Umbilical cord (tissue), 2 donors: Measurements from ENCODE around the gene DUXA. TPM values are rescaled to one million over a fixed set of nuclear protein-coding genes. Genes with fewer than 3 reads are reported as not detected.
A peak's percentile ranks its signal among the peaks of the same experiment; 100 is the strongest.
"Not testable (repeated sequence)": the region's sequence is repeated elsewhere in the genome, so short reads cannot be mapped to it uniquely, and the experiment has no call there.

ENCODE experiments used
- DNase-seq: peaks from one replicate; pipeline ENCODE4 v3.0.0-alpha.2; 2015; ENCODE audit warnings: low spot score
- total RNA-seq: library from RNA; depleted of rRNA; stranded (reverse); fragments of >200 nt; gene quantifications from one replicate; pipeline ENCODE4 v1.2.3, GENCODE V29; 2014; ENCODE audit warnings: low replicate concordance; ENCODE audit not compliant: insufficient read depth

DUXA gene
- total RNA-seq = not detected

DNA sequence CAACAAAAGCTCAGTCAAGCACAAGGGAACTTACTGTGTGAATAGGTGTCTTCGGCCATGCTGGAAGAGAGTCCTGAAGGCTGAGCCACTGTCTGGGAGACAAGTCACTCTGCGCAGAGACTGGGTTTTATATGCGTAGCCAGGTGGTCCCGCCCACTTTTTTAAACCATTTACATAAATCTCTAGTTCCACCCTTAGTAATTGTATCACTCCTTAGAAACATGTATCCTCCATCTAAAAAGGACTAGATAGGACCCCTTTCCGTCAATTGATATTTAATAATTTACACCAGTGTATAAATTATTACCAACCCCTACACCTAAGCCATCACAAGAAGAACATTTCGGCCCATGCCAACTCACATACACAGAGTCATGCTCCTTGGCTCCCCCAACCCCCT is at the start of gene DUXA:
Gene DUXA, minus strand, starts transcription at position 101 of the 400 bp plus-strand sequence. Its CDS starts 42 bp downstream, at position 59.
- no peak for DNase-seq

DNA sequence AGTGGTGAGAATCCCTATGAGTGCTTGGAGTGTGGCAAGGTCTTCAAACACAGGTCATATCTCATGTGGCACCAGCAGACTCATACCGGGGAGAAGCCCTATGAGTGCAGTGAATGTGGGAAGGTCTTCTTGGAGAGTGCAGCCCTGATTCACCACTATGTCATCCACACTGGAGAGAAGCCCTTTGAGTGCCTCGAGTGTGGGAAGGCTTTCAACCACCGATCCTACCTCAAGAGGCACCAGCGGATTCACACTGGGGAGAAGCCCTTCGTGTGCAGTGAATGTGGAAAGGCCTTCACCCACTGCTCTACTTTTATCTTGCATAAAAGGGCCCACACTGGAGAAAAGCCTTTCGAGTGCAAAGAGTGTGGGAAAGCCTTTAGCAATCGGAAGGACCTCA is 44.8 kb upstream of the DUXA start:
- DNase-seq = no peak

DNA sequence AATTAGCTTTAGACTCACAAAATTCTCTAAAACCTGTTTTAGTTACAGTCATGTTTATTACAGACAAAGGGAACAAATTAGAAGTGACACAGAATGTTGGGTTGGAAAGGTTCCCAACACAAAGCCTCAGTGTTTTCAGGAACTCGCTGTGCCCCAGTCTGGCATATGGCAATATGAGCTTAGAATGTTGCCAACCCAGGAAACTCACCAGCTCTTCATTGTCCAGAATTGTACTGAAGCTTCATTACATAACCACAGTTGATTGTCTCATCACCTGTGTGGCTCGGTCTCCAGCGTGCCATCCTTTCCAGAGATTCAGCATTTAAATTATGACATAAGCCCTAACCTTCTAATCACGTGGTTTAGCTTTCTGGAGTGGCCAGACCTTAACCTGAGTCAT is 43.1 kb upstream of the DUXA start:
- DNase-seq = no peak

DNA sequence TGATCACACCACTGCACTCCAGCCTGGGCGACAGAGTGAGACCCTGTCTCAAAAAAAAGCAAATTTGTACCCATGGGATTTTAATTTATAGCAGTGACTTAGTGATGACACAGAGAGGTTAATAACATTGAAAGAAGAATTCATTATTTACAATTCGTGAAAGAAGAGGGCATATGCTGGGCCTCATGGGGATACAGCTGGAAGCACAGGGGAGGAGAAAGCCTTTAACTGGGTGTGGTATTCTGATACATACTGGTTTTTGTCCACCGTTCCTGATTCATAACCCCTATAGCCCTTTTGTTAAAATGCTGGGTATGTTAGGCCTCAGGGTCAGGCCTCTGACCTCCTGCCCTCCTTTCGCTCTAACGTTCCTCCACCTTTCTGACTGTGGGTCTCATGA is 34.9 kb upstream of the DUXA start:
- no peak for DNase-seq

DNA sequence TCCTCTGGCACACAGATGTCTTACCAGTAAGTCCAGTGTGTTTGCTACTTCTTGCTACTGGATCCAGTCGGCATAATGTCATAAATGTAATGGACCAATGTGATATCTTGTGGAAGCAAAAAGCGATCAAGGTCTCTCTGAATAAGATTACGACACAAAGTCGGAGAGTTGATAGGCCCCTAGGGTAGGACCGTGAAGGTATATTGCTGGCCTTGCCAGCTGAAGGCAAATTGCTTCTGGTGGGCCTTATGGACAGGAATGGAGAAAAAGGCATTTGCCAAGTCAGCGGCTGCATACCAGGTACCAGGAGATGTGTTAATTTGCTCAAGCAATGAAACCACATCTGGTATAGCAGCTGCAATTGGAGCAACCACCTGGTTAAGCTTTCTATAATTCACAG is 30.6 kb upstream of the DUXA start:
- DNase-seq = not testable (repeated sequence)

DNA sequence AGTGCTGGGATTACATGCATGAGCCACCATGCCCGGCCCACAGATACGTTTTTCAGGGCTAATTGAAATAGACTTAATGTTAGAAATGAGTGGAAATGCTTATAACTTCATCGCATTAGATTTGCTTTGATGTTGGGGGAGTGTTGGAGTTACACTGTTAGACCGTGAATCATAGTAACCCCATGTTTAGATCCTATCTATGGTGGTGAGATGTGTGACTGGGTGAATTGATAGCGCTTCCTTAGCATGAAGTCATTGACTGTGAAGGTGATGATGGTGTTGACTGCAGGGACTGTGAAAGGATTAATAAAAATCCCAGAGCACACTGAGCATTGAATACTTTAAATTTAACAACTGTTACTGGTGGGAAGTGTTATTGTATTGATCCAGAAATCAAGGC is 25.7 kb upstream of the DUXA start:
- DNase-seq = no peak

DNA sequence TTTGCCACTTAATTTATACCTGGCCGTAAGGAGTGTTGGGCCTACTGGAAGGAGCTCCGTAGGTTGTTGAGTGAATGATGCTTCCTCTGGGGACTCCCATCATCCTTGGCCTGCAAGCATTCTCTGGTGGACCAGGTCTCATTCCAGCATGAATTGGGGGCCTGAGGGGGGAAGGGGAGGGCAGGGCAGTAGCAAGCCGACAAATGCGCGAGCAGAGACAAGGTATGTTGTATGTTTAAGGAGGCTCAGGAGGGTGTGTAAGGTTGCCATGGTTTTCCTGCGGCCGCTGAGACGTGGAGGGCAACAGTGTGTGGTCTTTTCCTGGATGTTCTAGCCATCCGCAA is 24.8 kb upstream of the DUXA start:
- DNase-seq = peak; percentile 2

DNA sequence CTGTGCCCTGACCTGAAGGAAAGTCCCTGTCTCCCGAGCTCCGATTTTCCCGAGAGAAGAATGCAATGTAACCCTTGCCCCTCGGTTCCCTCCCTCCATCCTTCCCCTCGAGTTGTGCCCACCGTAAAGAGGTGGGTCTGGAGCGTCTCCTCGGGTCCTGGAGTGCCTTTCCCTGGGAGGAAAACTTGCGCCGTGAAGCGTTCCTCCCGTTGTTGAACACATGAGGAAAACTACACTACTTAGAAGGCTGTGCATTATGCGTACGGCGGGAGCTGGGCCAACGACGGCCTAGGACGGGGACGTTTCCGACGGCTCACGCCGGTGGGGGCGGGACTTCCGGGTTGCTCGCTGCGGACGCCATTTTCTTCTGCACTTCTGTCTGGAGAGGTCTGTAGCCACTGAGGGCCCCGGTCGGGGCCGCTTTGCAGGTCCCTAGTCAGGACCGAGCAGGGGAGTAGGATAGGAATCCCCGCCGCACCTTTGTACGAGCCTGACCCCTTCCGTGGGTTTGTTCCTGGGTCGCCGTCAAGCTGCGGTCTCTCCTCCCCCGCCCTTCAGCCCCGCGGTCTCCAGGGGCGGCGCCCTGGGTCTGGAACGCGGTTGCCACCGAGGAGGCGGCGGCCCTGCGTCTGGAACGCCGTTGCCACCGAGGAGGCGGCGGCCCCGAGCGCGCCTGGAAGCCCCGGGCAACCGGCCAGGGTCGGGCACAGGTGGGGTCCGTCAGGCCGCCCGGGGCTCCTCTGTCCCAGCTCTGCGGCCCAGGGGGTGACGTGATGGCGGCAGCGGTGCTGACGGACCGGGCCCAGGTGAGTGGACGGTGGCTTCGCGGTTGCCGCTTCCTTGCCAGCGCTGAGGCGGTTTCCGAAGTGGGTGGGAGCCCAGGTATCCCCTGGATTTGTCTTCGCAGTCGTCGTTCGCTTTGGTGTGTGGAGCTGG is 24.1 kb upstream of the DUXA start, which contains the start of gene ZNF264:
Gene ZNF264, plus strand, starts transcription at position 360 of the 936 bp plus-strand sequence. Its CDS starts 414 bp downstream, at position 774.
- peak; percentile 93 for DNase-seq

DNA sequence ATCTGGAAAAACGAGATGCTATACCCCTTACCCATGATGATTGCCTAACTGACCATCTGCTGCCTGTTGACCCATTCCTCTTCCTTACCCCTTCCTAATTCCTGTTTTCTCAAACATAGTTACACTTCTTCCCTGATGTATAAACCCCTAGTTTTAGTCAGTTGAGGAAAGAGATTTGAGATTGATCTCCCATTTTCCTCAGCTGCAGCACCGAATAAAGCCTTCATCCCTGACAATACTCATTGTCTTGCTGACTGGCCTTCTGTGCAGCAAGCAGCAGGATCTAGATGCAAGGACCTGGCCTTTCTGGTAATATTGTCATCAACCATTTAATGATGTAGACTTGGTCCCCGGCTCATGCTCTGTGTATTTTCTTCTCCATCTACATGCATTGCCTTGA is 23.0 kb upstream of the DUXA start:
- no peak for DNase-seq

DNA sequence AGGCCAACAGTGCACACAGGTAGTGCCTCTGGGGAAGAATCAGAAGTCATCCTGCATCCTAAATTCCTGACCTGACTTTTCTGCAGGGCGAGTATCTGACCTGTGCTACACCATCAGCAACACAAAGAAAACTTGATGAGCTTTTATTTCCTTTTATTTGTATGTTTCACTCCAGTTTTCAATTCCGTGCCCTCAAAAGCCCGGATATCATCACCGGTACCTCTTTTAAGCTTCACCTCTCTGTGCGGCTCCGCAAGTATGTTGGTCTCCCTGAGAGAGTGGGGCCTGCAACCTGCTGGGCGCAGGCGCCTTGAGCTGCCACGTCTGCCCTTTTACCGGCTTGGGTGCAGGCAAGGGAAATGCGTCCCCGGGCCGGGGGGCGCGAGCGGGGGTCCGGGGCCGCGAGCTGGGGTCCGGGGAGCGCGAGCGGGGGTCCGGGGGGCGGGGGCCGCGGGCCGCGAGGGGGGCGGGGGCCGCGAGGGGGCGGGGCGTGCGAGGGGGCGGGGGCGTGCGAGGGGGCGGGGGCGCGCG is 4.3 kb upstream of the DUXA start:
- peak; percentile 70 for DNase-seq

DNA sequence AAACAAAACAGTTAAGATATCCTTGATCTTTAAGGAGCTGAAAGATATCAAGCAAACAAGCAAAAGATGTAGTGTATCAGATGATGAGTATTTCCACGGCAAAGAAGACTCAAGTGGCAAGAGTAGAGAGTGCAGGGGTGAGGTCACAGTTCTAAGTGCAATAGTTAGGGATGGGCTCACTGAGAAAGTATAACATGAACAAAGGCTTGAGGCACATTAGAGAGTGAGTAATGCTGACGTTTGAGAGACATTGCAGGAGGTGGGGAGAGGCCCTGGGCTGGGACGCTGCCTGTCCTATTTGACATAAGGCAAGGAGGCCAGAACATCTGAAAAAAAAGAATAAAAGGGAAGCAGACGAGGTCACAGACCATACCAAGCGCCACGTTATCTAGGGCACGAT is 1.4 kb downstream of the DUXA start:
- DNase-seq = no peak

DNA sequence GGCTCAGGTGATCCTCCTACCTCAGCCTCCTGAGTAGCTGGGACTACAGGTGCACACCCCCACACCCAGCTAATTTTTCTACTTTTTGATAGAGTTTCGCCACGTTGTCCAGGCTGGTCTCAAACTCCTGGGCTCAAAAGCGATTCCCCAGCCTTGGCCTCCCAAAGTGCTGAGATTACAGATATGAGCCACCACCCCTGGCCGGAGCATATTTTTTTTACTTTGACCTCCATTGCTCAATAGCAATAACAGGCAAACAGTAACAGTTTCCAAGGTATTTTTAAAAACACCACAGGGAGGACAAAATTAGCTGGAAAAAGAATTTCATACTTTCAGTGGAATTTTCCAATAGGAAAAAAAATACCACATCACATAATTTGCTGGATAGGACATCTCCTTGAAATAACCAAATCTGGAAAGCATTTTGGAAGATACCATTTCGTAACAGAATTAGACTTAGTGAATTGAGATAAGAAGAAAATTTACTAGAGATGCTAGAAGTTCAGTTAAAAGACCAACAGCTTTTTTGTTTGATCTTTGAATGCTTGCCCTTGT is 5.2 kb downstream of the DUXA start:
- peak; percentile 13 for DNase-seq

DNA sequence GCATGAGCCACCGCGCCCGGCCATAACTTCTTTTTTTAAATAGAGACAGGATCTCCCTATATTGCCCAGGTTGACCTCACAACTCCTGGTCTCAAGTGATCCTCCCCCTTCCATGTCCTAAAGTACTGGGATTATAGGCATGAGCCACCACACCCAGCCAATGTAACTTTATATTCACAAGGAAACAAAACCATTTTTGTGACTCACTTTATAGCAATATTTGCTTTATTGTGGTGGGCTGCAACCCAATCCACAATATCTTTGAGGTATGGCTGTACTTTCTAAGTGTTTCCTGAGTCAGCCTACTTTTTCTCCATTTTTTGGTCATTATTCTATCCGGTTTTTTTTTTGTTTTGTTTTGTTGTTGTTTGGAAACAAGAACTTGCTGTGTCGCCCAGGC is 14.4 kb downstream of the DUXA start:
- DNase-seq = no peak

DNA sequence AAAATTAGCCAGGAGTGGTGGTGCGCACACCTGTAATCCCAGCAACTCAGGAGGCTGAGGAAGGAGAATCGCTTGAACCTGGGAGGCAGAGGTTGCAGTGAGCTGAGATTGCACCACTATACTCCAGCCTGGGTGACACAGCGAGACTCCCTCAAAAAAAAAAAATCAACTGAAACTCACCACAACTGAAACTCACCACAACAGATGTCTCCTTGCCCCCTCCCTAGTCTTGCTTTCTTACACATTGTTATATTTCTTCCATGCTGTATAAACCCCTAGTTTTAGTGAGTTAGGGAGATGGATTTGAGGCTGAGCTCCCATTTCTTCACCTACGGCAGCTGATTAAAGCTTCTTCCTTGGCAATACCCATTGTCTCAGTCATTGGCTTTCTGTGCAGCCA is 25.6 kb downstream of the DUXA start:
- no peak for DNase-seq

DNA sequence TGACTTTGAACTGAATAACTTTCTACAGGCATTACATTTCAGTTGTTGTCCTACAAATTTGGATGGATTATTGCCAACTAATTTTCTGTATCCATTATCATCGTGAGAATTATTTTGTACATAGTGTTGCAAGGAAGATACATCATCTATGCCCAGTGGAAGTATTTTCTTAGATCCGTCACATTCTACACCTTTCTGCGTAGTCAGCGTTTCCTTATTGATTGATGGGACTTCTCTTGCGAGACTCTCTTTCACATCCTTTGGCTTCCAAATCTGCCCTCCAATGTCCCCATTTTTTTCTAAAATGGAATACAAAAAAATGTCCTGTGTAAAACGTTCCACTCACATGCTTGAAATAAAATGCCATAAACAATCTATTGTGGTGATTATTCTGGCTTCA is 31.5 kb downstream of the DUXA start:
- no peak for DNase-seq

DNA sequence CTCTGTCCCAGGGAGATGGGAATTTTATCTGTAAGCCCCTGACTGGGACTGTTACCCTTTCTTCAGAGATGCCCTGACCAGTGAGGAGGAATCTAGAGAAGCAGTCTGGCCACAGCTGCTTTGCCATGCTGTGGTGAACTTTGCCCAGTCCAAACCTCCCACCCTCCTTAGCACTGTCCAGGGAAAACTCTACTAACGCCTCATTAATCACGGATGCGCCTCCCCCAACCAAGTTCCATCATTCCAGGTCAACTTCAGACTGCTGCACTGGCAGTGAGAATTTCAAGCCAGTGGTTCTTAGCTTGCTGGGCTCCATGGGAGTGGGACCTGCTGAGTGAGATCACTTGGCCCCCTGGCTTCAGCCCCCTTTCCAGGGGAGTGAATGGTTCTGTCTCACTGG is 39.9 kb downstream of the DUXA start:
- not testable (repeated sequence) for DNase-seq

DNA sequence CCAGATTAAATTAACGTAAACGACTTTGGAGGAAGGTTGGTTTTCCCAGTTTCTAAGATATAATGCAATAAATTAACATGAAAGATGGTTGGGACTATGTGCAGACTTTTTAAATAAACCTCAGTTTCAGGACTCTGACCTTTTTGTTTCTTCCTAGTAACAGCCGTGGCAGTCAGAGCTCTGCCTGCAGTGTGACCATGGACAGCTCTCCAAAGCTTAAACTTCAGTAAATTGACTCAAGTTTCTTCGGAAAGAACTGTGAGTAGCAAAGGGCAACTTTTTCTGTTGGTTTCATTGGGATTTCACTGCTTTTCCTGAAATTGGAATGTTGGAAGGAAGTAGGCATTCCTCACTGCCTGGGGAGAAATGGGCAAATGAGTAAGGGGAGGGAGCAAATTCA is 43.4 kb downstream of the DUXA start:
- no peak for DNase-seq

DNA sequence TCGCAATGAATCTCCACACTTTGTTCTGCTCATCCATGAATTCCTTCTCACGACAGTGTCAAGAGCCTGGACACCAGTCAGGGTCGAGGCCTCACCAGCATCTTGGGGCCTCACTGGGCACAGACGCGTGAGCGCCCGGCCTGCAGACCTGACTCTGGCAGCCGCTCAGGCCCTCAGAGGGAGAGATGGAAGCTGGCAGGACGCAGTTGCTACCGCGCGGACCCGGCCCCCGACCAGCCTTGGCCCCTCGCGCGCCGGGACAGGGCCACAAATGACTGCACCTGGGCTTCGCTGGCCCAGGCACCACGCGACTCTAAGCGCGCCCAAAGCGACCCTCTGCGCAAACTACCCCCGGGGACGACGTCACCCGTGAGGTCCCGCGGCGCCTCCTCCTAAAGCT is 48.4 kb downstream of the DUXA start:
- DNase-seq = no peak

DNA sequence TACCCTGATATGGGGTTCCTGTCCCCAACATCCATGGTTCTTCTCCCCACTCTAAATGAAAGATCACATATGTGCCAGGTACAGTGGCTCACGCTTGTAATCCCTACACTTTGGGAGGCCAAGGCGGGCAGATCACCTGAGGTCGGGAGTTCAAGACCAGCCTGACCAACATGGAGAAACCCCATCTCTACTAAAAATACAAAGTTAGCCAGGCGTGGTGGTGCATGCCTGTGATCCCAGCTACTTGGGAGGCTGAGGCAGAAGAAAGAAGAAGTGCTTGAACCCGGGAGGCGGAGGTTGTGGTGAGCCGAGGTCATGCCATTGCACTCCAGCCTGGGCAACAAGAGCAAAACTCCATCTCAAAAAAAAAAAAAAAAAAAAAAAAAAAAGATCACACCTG is 53.8 kb downstream of the DUXA start:
- not testable (repeated sequence) for DNase-seq

DNA sequence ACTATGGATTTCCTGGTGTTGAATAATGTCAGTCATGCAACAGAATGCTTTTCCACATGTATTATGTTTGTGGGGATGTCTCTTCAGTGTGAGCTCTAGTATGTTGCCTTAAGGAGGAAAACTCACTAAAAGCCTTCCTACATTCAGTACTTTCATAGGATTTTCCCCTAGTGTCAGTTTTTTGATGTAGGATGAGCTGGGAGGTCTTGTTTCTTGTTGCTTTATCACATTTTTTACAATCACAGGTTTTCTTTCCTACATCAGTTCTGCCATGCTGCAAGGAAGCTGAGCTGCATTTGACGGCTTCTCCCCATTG is 56.0 kb downstream of the DUXA start:
- no peak for DNase-seq

DNA sequence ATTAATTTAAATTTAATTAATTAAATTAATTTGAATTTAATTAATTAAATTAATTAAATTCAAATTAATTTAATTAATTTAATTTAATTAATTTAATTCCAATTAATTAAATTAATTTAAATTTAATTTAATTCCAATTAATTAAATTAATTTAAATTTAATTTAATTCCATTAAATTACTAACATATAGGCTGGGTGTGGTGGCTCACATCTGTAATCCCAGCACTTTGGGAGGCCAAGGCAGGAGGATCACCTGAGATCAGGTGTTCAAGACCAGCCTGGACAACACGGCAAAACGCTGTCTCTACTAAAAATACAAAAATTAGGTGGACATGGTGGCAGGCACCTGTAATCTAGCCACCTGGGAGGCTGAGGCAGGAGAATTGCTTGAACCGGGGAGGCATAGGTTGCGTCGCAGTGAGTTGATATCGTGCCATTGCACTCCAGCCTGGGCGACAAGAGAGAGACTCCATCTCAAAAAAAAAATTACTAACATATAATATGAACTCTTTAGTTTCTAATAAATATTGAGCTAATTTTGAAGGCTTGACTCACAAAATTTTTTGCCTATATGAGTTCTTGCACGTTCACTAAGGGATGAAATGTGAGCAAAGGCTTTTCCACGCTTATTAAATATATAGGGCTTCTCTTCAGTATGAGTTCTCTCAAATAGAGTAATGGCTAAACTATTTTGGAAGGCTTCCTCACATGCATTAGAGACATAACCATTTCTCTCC is 56.5 kb downstream of the DUXA start:
- DNase-seq = no peak

DNA sequence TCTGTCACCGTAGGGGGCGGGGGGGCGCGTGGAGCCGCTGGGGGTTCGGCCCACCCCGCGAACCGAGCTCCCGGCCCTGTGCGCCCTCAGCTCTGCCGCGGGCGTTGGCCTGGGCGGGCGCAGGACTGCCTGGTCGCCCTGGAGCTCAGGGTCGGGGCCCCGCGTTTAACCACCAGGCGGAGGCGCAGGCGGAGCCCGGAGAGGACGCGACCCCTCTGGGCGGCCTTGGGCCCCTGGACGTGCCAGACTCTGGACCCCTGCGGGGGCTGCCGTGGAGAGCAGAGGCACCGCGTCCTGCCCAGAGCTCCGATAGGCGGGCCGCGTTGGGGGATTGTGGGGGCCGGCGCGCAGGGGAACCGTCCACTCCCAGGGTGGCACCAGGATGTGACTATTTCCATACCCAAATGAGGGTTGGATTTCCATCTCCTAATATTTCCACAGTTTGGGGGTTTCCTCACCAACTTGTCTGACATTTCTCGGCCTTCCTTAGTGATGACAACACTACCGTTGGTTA is 60.5 kb downstream of the DUXA start:
- no peak for DNase-seq
